ENCODE measurements around the gene HPSE2. TPM values are rescaled to one million over a fixed set of nuclear protein-coding genes. Genes with fewer than 3 reads are reported as not detected.

HPSE2 gene
- total and polyA plus RNA-seq, 3 experiments from 2014 or later: 0.07 to 1.2 TPM; not detected in 1

DNA sequence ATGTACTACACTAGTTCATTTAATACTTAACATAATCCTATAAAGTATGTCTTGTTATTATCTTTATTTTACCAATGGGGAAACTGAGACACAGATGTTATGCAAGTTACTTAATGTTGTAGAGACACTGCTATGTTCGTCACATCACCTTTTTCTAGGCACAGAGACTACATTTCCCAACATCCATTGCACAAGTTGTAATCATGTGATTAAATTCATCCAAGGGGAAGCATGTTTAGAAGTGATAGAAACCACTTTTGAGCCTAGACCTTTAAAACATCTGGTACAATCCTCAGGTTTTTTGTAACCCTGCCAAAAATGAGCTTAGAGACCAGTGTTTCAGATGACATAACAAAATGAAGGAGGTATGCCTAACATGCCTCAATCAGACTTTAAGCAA lies 402.1 kb downstream of the HPSE2 start:
- Histone ChIP-seq H3K4me1 (ENCODE audit: insufficient read depth, low read length) (no peaks in the 10 kb centered on the region), H3K27ac (ENCODE audit: low read depth, low read length) (no peak overlapping the region), H3K9me3 (ENCODE audit: low read length) (no peaks in the 10 kb centered on the region), H3K4me3 (ENCODE audit: low read length) (no peak overlapping the region), H3K36me3 (ENCODE audit: insufficient read depth, low read length) (no peaks in the 10 kb centered on the region), H3K27me3 (ENCODE audit: insufficient read depth, low read length, poor library complexity, severe bottlenecking) (no peaks in the 10 kb centered on the region)
- H3K27me3 Mint-ChIP-seq: no peaks in the 10 kb centered on the region
- H3K4me1 Mint-ChIP-seq: no peaks in the 10 kb centered on the region
- ChIA-PET CTCF (no interaction called here), POLR2A (no interaction called here)
- H3K36me3 Mint-ChIP-seq: no peaks in the 10 kb centered on the region
- no peak overlapping the region for H3K27ac Mint-ChIP-seq
- DNase-seq: no peak
- H3K4me3 Mint-ChIP-seq: no peak overlapping the region
- peaks cover 0 to 2% (median 0%) of the 10 kb centered on the region in 5 donors for H3K9me3 Mint-ChIP-seq

GRCh38 chr10:98832738-98833137 lies 402.9 kb downstream of the HPSE2 start:
- Histone ChIP-seq H3K4me1 (ENCODE audit: insufficient read depth, low read length) (no peaks in the 10 kb centered on the region), H3K9me3 (ENCODE audit: low read length) (no peaks in the 10 kb centered on the region), H3K36me3 (ENCODE audit: insufficient read depth, low read length) (no peaks in the 10 kb centered on the region), H3K4me3 (ENCODE audit: low read length) (no peak overlapping the region), H3K27ac (ENCODE audit: low read depth, low read length) (no peak overlapping the region), H3K27me3 (ENCODE audit: insufficient read depth, low read length, poor library complexity, severe bottlenecking) (no peaks in the 10 kb centered on the region)
- Mint-ChIP-seq H3K27ac (no peak overlapping the region), H3K4me1 (no peaks in the 10 kb centered on the region), H3K9me3 (peaks cover 0 to 2% (median 0%) of the 10 kb centered on the region in 5 donors), H3K27me3 (no peaks in the 10 kb centered on the region), H3K4me3 (no peak overlapping the region), H3K36me3 (no peaks in the 10 kb centered on the region)
- ChIA-PET CTCF (no interaction called here), POLR2A (no interaction called here)
- no peak for DNase-seq

DNA sequence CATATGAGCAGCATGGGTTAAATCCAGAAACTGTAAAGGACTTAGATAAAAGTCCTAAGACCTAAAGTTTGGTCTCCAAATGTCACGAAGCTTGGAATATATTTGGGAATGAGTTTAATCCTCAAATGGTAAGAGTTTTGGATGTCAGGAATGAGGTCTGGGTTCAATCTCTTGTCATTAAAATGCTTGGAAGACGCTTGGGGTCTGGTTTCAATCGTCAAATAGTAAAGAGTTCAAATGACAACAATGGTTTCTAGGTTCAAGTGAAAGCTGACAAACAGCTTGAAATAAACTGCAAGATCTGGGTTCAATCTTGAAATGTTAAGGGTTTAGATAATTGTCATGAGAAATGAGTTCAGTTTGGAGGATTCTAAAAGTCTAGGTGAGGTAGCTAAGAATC lies 403.5 kb downstream of the HPSE2 start:
- no peak for DNase-seq
- Histone ChIP-seq H3K27ac (ENCODE audit: low read depth, low read length) (no peak overlapping the region), H3K4me1 (ENCODE audit: insufficient read depth, low read length) (no peaks in the 10 kb centered on the region), H3K36me3 (ENCODE audit: insufficient read depth, low read length) (no peaks in the 10 kb centered on the region), H3K9me3 (ENCODE audit: low read length) (no peaks in the 10 kb centered on the region), H3K4me3 (ENCODE audit: low read length) (no peak overlapping the region), H3K27me3 (ENCODE audit: insufficient read depth, low read length, poor library complexity, severe bottlenecking) (no peaks in the 10 kb centered on the region)
- no peaks in the 10 kb centered on the region for H3K4me1 Mint-ChIP-seq
- no peak overlapping the region for H3K4me3 Mint-ChIP-seq
- no peaks in the 10 kb centered on the region for H3K27me3 Mint-ChIP-seq
- no peak overlapping the region for H3K27ac Mint-ChIP-seq
- peaks cover 0 to 2% (median 0%) of the 10 kb centered on the region in 5 donors for H3K9me3 Mint-ChIP-seq
- POLR2A ChIA-PET: no interaction called here
- CTCF ChIA-PET: no interaction called here
- no peaks in the 10 kb centered on the region for H3K36me3 Mint-ChIP-seq

GRCh38 chr10:98831391-98831790 lies 404.3 kb downstream of the HPSE2 start:
- Mint-ChIP-seq H3K36me3 (no peaks in the 10 kb centered on the region), H3K4me1 (no peaks in the 10 kb centered on the region), H3K27me3 (peaks cover 0 to 2% of the 10 kb centered on the region in 2 donors), H3K4me3 (no peak overlapping the region), H3K9me3 (peaks cover 0 to 3% (median 2%) of the 10 kb centered on the region in 5 donors), H3K27ac (no peak overlapping the region)
- Histone ChIP-seq H3K27ac (ENCODE audit: low read depth, low read length) (no peak overlapping the region), H3K4me3 (ENCODE audit: low read length) (no peak overlapping the region), H3K9me3 (ENCODE audit: low read length) (no peaks in the 10 kb centered on the region), H3K4me1 (ENCODE audit: insufficient read depth, low read length) (no peaks in the 10 kb centered on the region), H3K36me3 (ENCODE audit: insufficient read depth, low read length) (no peaks in the 10 kb centered on the region), H3K27me3 (ENCODE audit: insufficient read depth, low read length, poor library complexity, severe bottlenecking) (no peaks in the 10 kb centered on the region)
- ChIA-PET CTCF (no interaction called here), POLR2A (no interaction called here)
- DNase-seq: no peak

DNA sequence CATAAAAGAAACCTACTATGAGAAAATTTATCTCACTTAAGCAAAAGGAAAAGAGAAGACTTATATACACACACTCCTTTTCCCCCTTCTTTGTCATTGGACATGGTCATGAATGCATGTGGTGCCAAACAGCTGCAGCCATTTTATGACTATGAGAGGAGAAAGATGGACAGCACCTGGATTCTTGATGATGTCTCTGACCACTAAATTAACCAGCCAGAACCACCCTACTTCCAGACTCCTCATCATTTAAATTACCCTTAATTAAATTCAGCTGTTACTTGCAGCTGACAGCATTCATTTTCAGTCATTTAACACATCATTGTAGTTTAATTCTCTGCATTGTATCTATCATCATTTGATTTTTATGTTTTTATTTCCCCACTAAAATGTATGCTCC lies 409.9 kb downstream of the HPSE2 start:
- H3K27me3 ChIP-seq (ENCODE audit: insufficient read depth, low read length, poor library complexity, severe bottlenecking): no peaks in the 10 kb centered on the region
- no peaks in the 10 kb centered on the region for H3K4me1 ChIP-seq (ENCODE audit: insufficient read depth, low read length)
- H3K9me3 ChIP-seq (ENCODE audit: low read length): no peaks in the 10 kb centered on the region
- ChIA-PET CTCF (no interaction called here), POLR2A (no interaction called here)
- no peak overlapping the region for H3K4me3 ChIP-seq (ENCODE audit: low read length)
- H3K4me3 Mint-ChIP-seq: no peak overlapping the region
- H3K9me3 Mint-ChIP-seq: peaks cover 0 to 8% (median 2%) of the 10 kb centered on the region in 5 donors
- H3K27ac Mint-ChIP-seq: no peak overlapping the region
- H3K36me3 ChIP-seq (ENCODE audit: insufficient read depth, low read length): no peaks in the 10 kb centered on the region
- peaks cover 0 to 2% of the 10 kb centered on the region in 2 donors for H3K27me3 Mint-ChIP-seq
- no peak overlapping the region for H3K27ac ChIP-seq (ENCODE audit: low read depth, low read length)
- no peaks in the 10 kb centered on the region for H3K4me1 Mint-ChIP-seq
- no peaks in the 10 kb centered on the region for H3K36me3 Mint-ChIP-seq
- DNase-seq: no peak

DNA sequence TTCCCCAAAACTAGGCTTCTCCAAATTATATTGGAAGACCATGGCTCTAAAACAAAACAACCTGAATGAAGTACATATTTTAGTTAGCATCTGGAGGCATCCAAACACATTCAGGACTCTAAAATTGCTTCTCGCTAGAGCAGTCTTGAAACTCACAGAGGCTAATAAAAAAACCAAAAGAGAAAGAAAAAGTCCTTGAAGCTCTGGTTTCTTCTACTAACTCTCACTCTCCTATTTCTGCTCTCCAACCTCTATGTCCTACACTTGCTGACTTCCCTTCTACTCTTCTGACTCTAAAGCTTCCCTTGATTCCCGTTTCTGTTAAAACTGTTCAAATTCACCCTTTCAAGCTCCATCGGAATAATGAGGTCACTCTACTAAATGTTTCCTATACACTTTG lies 418.3 kb downstream of the HPSE2 start:
- H3K4me3 Mint-ChIP-seq: no peak overlapping the region
- Histone ChIP-seq H3K4me3 (ENCODE audit: low read length) (no peak overlapping the region), H3K36me3 (ENCODE audit: insufficient read depth, low read length) (no peaks in the 10 kb centered on the region), H3K27me3 (ENCODE audit: insufficient read depth, low read length, poor library complexity, severe bottlenecking) (no peaks in the 10 kb centered on the region), H3K9me3 (ENCODE audit: low read length) (no peaks in the 10 kb centered on the region), H3K27ac (ENCODE audit: low read depth, low read length) (no peak overlapping the region), H3K4me1 (ENCODE audit: insufficient read depth, low read length) (no peaks in the 10 kb centered on the region)
- H3K4me1 Mint-ChIP-seq: no peaks in the 10 kb centered on the region
- H3K9me3 Mint-ChIP-seq: peaks cover 0 to 3% (median 0%) of the 10 kb centered on the region in 5 donors
- peaks cover 0 to 4% of the 10 kb centered on the region in 2 donors for H3K27me3 Mint-ChIP-seq
- H3K36me3 Mint-ChIP-seq: no peaks in the 10 kb centered on the region
- H3K27ac Mint-ChIP-seq: no peak overlapping the region
- CTCF ChIA-PET: no interaction called here
- POLR2A ChIA-PET: no interaction called here
- DNase-seq: no peak

DNA sequence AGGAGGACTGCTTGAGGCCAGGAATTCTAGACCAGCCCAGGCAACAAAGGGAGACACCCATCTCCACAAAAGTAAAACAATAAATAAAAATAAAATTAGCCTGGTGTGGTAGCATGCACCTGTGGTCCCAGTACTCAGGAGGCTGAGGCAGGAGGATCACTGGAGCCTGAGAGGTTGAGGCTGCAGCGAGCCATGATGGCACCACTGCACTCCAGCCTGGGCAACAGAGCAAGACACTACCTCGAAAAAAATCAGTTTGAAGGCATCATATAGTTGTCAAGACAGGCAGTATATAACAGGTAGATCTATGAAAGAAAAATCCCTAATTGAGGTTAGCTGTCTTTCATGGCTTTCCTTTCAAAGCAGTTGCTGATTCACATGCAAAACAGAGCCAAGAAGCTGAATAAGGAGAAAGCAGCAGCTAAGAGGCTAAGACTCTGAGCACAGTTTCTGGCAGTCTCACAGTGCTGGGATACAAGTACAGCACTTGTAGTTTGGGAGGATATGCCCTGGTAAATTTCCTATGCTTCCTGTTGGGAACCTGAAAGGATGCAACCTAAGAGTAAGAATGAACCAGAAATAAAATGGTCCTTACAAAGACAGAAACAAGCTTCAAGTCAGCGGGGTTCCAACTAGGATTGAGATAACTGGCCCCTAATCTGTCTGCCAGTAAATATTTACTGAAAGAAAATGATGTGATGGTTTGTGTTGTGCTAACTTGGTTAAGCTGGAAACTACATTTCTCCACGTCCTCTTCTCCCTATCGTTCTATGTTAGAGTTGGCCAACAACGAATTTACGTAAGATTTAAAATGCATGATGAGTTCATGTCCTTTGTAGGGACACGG lies 420.4 kb downstream of the HPSE2 start:
- no peak overlapping the region for H3K4me3 Mint-ChIP-seq
- Histone ChIP-seq H3K4me1 (ENCODE audit: insufficient read depth, low read length) (no peaks in the 10 kb centered on the region), H3K27me3 (ENCODE audit: insufficient read depth, low read length, poor library complexity, severe bottlenecking) (no peaks in the 10 kb centered on the region), H3K27ac (ENCODE audit: low read depth, low read length) (no peak overlapping the region), H3K9me3 (ENCODE audit: low read length) (no peaks in the 10 kb centered on the region), H3K36me3 (ENCODE audit: insufficient read depth, low read length) (no peaks in the 10 kb centered on the region), H3K4me3 (ENCODE audit: low read length) (no peak overlapping the region)
- no peak overlapping the region for H3K27ac Mint-ChIP-seq
- ChIA-PET CTCF (no interaction called here), POLR2A (no interaction called here)
- H3K36me3 Mint-ChIP-seq: no peaks in the 10 kb centered on the region
- H3K27me3 Mint-ChIP-seq: peaks cover 0 to 4% of the 10 kb centered on the region in 2 donors
- H3K4me1 Mint-ChIP-seq: no peaks in the 10 kb centered on the region
- DNase-seq: no peak
- peaks cover 0 to 3% (median 0%) of the 10 kb centered on the region in 5 donors for H3K9me3 Mint-ChIP-seq

DNA sequence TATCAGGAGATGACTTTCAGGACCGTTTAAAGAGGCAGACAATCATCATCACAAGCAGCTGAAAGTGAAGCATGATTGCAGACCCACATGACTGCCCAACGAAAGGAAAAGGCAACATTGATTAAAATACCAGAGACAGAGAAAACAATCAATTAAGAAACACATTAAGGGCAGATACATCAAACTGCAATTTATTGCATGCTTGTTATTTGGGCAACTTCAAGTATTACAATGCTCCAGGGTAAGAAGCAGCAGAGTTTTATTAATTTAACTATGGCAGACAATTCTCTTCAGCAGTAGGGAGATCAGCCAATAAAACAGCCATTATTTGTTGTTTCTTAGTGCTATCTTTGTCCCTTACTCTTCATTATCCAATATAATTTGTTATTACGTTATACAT lies 421.2 kb downstream of the HPSE2 start:
- CTCF ChIA-PET: no interaction called here
- Histone ChIP-seq H3K36me3 (ENCODE audit: insufficient read depth, low read length) (no peaks in the 10 kb centered on the region), H3K4me3 (ENCODE audit: low read length) (no peak overlapping the region), H3K9me3 (ENCODE audit: low read length) (no peaks in the 10 kb centered on the region), H3K27me3 (ENCODE audit: insufficient read depth, low read length, poor library complexity, severe bottlenecking) (no peaks in the 10 kb centered on the region), H3K4me1 (ENCODE audit: insufficient read depth, low read length) (no peaks in the 10 kb centered on the region), H3K27ac (ENCODE audit: low read depth, low read length) (no peak overlapping the region)
- Mint-ChIP-seq H3K36me3 (no peaks in the 10 kb centered on the region), H3K27ac (no peak overlapping the region), H3K9me3 (peaks cover 0 to 3% (median 0%) of the 10 kb centered on the region in 5 donors), H3K4me1 (no peaks in the 10 kb centered on the region), H3K4me3 (no peak overlapping the region), H3K27me3 (peaks cover 0 to 4% of the 10 kb centered on the region in 2 donors)
- no peak for DNase-seq
- POLR2A ChIA-PET: no interaction called here
